NCI-H2171 (cell line): ENCODE results near the gene PLCL1.

ENCODE experiments used
- DNase-seq: peaks from one replicate; lab custom pipeline; 2025; lab: John Stamatoyannopoulos, UW

The PLCL1 gene

DNA sequence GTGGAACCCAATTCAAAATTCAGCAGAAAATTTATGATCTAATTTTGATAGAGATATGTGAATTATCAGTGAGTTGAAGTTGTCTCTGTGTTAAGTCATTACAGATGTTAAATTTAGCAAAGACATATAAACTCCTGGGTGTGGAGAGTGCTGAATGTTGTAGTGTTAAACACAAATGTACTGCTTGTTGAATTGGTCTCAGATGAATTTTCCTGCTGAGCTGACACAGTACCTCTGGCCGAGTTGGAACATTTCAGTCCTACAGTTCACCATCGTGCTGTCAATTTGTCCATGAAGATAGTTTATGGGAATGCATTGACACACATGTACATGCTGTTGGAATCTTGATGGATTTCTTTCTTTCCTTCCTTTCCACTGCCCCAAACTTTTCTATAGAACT is 255.9 kb downstream of the PLCL1 start:
- DNase-seq, result no peak

DNA sequence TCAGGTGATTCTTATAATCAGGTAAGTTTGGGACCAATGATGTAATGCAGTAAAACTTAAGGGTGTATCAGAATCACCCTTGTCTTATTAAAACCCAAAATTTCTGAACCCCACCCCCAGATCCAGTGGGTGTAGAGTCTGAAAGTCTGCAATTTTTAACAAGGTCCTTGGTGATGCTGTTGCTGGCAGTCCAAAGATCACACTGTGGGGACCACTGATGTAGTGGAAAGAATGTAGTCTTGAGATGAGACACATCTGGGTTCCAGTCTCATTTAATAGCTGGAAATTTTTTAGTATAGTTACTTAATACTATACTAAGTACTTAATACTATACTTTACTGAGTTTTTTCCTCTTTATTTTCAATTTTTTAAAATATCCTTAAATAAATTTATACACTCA is 258.4 kb downstream of the PLCL1 start:
- no peak for DNase-seq

GRCh38 chr2:198063242-198063641 is 258.8 kb downstream of the PLCL1 start:
- no peak for DNase-seq

DNA sequence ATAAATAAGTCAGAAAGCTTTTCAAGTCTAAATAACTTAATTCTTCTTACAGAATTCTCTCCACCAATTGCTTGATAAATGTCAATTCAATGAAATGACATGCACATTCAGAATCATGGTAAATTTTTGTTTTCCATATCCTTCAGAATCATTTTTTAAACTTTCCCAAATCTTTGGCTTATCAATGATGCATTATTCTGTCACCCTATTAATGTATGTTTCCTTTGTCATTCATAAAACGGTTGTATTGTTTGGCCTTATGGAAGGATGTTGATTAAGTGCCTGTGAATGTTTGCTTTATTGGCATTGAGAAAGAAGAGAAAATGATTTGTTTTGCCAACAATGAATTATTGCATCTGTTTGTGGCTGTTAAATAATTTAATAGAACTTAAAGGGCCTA is 260.9 kb downstream of the PLCL1 start:
- DNase-seq, result no peak

- DNase-seq, result no peak
These were observed 262.2 kb downstream of the PLCL1 start for GRCh38 chr2:198066597-198066996.

GRCh38 chr2:198072655-198073054 is 268.3 kb downstream of the PLCL1 start:
- no peak for DNase-seq

DNA sequence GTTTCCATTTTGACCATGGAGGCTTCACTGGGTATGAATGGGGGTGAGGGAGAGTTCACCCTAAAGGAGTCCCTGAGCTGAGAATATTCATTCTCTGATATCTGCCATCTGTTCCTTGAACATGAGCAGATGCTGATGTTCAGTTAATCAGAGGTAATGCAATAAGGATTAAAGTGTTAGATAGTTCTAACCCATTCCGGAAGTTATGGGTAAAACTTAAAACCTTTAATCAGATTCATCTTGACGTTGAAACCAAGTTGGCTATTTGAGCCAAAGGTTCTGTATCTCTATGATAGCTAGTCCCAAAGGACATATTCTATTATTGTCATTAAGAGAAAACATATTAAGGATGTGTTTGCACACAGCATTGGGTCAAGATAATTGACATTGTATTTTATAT is 268.9 kb downstream of the PLCL1 start:
- no peak for DNase-seq

GRCh38 chr2:198077477-198077876 is 273.1 kb downstream of the PLCL1 start:
- no peak for DNase-seq

GRCh38 chr2:198080879-198081765 is 276.7 kb downstream of the PLCL1 start:
- DNase-seq, result no peak

DNA sequence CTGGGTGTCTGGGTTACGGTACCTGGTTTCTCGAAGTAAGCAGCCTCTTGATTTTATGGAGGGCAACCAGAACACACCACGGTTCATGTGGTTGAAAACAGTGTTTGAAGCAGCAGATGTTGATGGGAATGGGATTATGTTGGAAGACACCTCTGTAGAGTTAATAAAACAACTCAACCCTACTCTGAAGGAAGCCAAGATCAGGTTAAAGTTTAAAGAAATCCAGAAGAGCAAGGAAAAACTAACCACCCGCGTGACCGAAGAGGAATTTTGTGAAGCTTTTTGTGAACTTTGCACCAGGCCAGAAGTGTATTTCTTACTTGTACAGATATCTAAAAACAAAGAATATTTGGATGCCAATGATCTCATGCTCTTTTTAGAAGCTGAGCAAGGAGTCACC is 279.8 kb downstream of the PLCL1 start:
- no peak for DNase-seq

- DNase-seq, result no peak
These were observed 291.6 kb downstream of the PLCL1 start for GRCh38 chr2:198096002-198096401.

DNA sequence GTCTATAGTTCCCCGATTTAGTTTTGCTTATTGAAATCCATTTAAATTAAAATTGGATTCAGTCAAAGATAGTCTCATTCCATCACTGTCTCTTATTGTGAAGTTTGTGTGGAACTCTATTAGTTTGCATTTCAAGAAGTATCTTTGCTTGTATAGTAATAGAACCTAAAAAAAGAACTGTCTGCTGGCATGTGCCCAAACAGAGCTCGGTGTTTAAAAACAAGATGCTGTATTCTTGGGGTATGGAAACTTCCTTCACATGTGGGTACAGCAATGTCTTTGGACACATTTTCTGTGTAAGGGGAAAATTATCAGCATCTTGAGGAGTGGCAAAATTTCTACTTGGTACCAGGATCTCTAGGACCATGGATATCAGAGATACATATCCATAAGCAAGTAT is 292.6 kb downstream of the PLCL1 start:
- DNase-seq, result no peak

DNA sequence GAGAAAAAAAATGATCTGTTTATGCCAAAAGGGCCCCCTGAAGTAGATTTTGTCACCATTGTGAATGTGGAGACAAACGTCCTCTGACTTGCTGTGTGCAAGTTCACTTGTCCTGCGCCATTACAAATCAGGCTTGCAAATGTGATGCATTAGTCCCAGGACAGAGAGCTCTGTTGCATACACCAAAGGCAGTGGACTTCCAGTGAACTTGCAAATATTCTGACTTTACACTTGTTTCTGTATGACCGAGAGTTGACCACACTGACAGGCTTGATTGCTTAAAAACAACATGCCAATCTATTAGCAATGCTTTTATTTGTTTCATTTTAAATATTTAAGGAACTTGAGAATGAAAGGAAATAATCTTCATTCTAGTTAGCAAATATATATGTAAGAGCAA is 293.2 kb downstream of the PLCL1 start:
- DNase-seq, result no peak

- no peak for DNase-seq
These were observed 294.0 kb downstream of the PLCL1 start for GRCh38 chr2:198098386-198098785.

- no peak for DNase-seq
These were observed 294.5 kb downstream of the PLCL1 start for GRCh38 chr2:198098918-198099317.

- no peak for DNase-seq
These were observed 296.0 kb downstream of the PLCL1 start for GRCh38 chr2:198100346-198100745.

GRCh38 chr2:198101688-198102087 is 297.3 kb downstream of the PLCL1 start:
- DNase-seq, result no peak

DNA sequence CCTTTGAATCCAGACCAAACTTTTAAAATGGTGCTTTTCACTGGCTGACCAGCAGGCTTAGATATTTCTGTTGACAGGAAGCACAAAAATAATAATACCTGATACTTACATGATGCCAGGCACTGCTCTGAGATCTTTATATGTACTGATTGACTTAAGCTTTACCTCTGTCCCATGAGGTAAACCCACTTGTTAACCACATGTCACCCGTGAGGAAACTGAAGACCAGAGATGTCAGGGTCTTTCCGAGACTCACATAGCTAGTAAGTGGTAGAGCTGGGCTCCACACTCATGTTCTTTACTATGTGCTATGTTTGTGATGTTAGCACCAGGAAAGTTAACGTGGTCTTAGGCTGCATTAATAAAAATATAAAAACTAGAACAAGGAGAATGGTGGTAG is 297.7 kb downstream of the PLCL1 start:
- no peak for DNase-seq

- no peak for DNase-seq
These were observed 298.5 kb downstream of the PLCL1 start for GRCh38 chr2:198102856-198103255.

- DNase-seq, result no peak
These were observed 302.4 kb downstream of the PLCL1 start for GRCh38 chr2:198106621-198107385.

DNA sequence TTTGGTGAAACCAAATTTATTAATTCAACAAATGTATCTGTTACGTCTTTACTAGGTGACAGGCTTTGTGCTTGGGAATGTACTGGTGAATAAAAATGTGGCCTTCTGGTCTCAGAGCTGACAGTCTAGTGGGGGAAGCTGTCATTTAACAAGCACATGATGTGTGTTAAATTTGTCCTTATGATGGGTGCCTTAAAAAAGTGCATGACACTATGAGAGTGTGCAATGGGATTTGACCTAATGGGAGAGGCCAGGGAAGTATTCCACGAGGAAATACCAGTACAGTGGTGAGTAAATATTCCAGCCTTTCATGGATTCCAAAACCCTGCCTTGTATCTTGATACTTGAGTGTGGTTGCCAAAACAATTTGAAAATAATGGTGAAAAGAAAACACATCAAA is 308.9 kb downstream of the PLCL1 start:
- DNase-seq, result no peak

DNA sequence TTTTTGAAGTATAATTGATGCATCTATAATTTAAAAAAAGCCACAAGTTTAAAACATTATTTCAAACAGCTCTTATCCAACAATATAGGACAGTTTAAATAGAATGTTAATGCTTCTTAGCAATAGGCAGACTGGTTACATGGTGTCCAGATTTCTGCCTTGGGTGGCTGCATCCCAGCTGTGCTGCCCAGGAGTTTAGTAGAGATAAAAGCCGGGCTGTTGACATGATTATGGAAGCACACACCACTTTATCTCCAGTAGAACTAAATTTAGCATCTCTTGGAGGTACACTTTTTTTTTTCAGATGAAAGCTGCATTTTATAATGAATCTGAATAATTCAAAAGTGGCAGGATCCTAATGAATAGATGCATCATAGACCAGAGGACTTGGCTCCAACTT is 309.7 kb downstream of the PLCL1 start:
- DNase-seq, result no peak

DNA sequence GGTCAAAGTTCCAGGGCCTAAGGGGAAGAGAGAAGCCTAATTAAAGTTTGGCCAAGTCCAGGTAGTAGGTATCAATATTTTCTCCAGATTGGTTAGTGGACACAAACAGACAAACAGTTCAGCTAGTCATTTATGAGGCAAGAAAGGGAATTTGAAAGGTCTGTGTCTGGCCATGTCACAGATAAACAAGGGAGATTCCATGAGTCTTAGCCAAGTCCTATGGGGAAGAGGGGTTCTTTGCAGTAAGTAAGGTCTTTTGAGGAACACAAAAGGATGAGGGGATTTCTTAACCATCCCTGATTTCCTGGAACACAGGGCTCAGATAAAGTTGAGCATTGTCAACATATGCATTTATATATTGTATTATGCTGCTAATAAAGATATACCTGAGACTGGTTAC is 310.8 kb downstream of the PLCL1 start:
- no peak for DNase-seq
